Measurements from ENCODE around the gene KLHL26.

KLHL26 gene

DNA sequence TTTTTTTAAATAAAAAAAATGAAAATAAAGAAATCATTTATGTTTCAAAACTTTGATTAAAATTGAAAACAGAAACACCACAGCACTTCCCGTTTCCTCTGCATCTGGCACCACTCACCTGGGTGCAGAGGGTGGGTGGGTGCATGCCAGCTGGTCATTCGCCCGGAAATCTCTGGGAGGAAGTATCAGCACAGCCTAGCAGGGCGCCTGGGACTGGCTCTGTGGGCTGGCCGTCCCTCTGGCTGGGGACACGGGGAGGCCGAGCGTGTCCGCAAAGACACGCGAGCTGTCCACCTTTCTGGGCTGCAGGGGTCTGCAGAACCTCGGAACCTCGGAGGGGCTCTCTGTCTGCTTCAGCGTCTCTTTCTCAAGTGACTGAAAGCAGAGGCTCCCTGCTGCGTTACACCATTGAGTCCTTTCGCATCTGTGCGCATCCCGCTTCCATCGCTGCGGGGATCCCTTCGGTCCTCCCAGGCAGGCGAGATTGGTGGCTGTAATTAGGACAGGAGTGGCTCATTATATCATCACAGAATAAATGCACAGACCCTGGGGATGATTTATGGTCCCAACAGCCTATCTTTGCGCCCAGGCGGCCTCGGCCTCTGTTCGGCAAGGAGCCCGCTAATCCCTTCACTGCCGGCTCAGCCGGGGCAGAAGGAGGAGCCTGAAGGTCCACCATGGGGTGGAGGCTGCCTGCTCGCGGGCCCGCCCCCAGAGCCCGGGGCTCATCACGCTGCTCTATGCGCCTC, 63.8 kb downstream of the KLHL26 start (continued):
- TF ChIP-seq, protein P1, sequence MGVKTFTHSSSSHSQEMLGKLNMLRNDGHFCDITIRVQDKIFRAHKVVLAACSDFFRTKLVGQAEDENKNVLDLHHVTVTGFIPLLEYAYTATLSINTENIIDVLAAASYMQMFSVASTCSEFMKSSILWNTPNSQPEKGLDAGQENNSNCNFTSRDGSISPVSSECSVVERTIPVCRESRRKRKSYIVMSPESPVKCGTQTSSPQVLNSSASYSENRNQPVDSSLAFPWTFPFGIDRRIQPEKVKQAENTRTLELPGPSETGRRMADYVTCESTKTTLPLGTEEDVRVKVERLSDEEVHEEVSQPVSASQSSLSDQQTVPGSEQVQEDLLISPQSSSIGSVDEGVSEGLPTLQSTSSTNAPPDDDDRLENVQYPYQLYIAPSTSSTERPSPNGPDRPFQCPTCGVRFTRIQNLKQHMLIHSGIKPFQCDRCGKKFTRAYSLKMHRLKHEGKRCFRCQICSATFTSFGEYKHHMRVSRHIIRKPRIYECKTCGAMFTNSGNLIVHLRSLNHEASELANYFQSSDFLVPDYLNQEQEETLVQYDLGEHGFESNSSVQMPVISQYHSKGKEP (tag by site-specific recombination; IDR thresholded peaks at IDR 0.05), result peak; percentile 81
- TF ChIP-seq ZNF324 (tag by site-specific recombination; IDR thresholded peaks at IDR 0.05) (peak; percentile 66; the same call in 1 of the 2 replicates), KLF9 (tag by site-specific recombination; IDR thresholded peaks at IDR 0.05; ENCODE audit: low read depth) (peak; percentile 40; the same call in 1 of the 2 replicates), MZF1 (tag by site-specific recombination; IDR thresholded peaks at IDR 0.05; ENCODE audit: borderline replicate concordance) (peak; percentile 84), ZNF544 (tag by site-specific recombination; IDR thresholded peaks at IDR 0.05) (no peak), SALL2 (tag by site-specific recombination; IDR thresholded peaks at IDR 0.05; ENCODE audit: borderline replicate concordance) (no peak), ZNF112 (tag by site-specific recombination; IDR thresholded peaks at IDR 0.05) (no peak), ZNF366 (tag by site-specific recombination; conservative IDR thresholded peaks at IDR 0.05) (peak; percentile 87), ZNF214 (tag by site-specific recombination; IDR thresholded peaks at IDR 0.05; ENCODE audit: borderline replicate concordance) (no peak), ZNF416 (tag by site-specific recombination; IDR thresholded peaks at IDR 0.05) (no peak), MEIS1 (CRISPR knock-in tag; IDR thresholded peaks at IDR 0.05; ENCODE audit: borderline replicate concordance) (peak; percentile 39; the same call in 1 of the 2 replicates), SP3 (tag by site-specific recombination; IDR thresholded peaks at IDR 0.05) (peak; percentile 47; the same call in 1 of the 2 replicates), ZNF155 (tag by site-specific recombination; IDR thresholded peaks at IDR 0.05) (no peak), ZNF302 (tag by site-specific recombination; IDR thresholded peaks at IDR 0.05; ENCODE audit: low read depth) (no peak), ZBTB48 (tag by site-specific recombination; IDR thresholded peaks at IDR 0.05) (peak; percentile 90), ZBTB8A (tag by site-specific recombination; IDR thresholded peaks at IDR 0.05) (peak; percentile 85), ZEB2 (tag by site-specific recombination; IDR thresholded peaks at IDR 0.05) (peak; percentile 97), ZNF10 (tag by site-specific recombination; IDR thresholded peaks at IDR 0.05) (peak; percentile 45), ZBTB7A (tag by site-specific recombination; IDR thresholded peaks at IDR 0.05; ENCODE audit: low read depth) (0 out of 2 replicates have a peak, but pooled peaks have one; percentile 40), BCL11A (tag by site-specific recombination; IDR thresholded peaks at IDR 0.05; ENCODE audit: low read depth) (no peak), ZXDB (tag by site-specific recombination; IDR thresholded peaks at IDR 0.05) (peak; percentile 73)
- TF ChIP-seq, protein P2, sequence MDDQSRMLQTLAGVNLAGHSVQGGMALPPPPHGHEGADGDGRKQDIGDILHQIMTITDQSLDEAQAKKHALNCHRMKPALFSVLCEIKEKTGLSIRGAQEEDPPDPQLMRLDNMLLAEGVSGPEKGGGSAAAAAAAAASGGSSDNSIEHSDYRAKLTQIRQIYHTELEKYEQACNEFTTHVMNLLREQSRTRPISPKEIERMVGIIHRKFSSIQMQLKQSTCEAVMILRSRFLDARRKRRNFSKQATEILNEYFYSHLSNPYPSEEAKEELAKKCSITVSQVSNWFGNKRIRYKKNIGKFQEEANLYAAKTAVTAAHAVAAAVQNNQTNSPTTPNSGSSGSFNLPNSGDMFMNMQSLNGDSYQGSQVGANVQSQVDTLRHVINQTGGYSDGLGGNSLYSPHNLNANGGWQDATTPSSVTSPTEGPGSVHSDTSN (CRISPR knock-in tag; IDR thresholded peaks at IDR 0.05), result peak; percentile 48; the same call in 1 of the 2 replicates
- TF ChIP-seq, protein P3, sequence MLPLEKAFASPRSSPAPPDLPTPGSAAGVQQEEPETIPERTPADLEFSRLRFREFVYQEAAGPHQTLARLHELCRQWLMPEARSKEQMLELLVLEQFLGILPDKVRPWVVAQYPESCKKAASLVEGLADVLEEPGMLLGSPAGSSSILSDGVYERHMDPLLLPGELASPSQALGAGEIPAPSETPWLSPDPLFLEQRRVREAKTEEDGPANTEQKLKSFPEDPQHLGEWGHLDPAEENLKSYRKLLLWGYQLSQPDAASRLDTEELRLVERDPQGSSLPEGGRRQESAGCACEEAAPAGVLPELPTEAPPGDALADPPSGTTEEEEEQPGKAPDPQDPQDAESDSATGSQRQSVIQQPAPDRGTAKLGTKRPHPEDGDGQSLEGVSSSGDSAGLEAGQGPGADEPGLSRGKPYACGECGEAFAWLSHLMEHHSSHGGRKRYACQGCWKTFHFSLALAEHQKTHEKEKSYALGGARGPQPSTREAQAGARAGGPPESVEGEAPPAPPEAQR (tag by site-specific recombination; IDR thresholded peaks at IDR 0.05), result no peak
- TF ChIP-seq, protein P4, sequence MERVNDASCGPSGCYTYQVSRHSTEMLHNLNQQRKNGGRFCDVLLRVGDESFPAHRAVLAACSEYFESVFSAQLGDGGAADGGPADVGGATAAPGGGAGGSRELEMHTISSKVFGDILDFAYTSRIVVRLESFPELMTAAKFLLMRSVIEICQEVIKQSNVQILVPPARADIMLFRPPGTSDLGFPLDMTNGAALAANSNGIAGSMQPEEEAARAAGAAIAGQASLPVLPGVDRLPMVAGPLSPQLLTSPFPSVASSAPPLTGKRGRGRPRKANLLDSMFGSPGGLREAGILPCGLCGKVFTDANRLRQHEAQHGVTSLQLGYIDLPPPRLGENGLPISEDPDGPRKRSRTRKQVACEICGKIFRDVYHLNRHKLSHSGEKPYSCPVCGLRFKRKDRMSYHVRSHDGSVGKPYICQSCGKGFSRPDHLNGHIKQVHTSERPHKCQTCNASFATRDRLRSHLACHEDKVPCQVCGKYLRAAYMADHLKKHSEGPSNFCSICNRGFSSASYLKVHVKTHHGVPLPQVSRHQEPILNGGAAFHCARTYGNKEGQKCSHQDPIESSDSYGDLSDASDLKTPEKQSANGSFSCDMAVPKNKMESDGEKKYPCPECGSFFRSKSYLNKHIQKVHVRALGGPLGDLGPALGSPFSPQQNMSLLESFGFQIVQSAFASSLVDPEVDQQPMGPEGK (tag by site-specific recombination; IDR thresholded peaks at IDR 0.05), result peak; percentile 71
- TF ChIP-seq, protein P5, sequence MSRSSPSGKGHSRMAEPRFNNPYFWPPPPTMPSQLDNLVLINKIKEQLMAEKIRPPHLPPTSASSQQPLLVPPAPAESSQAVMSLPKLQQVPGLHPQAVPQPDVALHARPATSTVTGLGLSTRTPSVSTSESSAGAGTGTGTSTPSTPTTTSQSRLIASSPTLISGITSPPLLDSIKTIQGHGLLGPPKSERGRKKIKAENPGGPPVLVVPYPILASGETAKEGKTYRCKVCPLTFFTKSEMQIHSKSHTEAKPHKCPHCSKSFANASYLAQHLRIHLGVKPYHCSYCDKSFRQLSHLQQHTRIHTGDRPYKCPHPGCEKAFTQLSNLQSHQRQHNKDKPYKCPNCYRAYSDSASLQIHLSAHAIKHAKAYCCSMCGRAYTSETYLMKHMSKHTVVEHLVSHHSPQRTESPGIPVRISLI (tag by site-specific recombination; IDR thresholded peaks at IDR 0.05), result 0 out of 2 replicates have a peak, but pooled peaks have one; percentile 22
- TF ChIP-seq, protein P6, sequence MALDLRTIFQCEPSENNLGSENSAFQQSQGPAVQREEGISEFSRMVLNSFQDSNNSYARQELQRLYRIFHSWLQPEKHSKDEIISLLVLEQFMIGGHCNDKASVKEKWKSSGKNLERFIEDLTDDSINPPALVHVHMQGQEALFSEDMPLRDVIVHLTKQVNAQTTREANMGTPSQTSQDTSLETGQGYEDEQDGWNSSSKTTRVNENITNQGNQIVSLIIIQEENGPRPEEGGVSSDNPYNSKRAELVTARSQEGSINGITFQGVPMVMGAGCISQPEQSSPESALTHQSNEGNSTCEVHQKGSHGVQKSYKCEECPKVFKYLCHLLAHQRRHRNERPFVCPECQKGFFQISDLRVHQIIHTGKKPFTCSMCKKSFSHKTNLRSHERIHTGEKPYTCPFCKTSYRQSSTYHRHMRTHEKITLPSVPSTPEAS (tag by site-specific recombination; IDR thresholded peaks at IDR 0.05), result peak; percentile 31; the same call in 1 of the 2 replicates
- TF ChIP-seq, protein P7, sequence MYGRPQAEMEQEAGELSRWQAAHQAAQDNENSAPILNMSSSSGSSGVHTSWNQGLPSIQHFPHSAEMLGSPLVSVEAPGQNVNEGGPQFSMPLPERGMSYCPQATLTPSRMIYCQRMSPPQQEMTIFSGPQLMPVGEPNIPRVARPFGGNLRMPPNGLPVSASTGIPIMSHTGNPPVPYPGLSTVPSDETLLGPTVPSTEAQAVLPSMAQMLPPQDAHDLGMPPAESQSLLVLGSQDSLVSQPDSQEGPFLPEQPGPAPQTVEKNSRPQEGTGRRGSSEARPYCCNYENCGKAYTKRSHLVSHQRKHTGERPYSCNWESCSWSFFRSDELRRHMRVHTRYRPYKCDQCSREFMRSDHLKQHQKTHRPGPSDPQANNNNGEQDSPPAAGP (tag by site-specific recombination; IDR thresholded peaks at IDR 0.05), result peak; percentile 90
- TF ChIP-seq, protein P8, sequence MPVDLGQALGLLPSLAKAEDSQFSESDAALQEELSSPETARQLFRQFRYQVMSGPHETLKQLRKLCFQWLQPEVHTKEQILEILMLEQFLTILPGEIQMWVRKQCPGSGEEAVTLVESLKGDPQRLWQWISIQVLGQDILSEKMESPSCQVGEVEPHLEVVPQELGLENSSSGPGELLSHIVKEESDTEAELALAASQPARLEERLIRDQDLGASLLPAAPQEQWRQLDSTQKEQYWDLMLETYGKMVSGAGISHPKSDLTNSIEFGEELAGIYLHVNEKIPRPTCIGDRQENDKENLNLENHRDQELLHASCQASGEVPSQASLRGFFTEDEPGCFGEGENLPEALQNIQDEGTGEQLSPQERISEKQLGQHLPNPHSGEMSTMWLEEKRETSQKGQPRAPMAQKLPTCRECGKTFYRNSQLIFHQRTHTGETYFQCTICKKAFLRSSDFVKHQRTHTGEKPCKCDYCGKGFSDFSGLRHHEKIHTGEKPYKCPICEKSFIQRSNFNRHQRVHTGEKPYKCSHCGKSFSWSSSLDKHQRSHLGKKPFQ (tag by site-specific recombination; IDR thresholded peaks at IDR 0.05), result 0 out of 2 replicates have a peak, but pooled peaks have one; percentile 42

All from HEK293 (cell line).